Astrocyte (in vitro differentiated cells and primary cell): ENCODE results near the gene INSIG2. TPM values are rescaled to one million over a fixed set of nuclear protein-coding genes. Genes with fewer than 3 reads are reported as not detected.

Source experiments
- DNase-seq: peaks from one replicate; pipeline ENCODE4 v3.0.0-alpha.2; 2010; ENCODE audit warnings: low read depth
- FAIRE-seq: peaks from 2 replicates; lab custom pipeline; 2011; peaks lifted over from hg19 to GRCh38; lab: Jason Lieb, UNC
- H2AFZ ChIP-seq: 2 replicates; pipeline ENCODE4 v1.6.0; 2012; ENCODE audit warnings: low read depth, low read length, inconsistent platforms
- H3K27ac ChIP-seq: 2 replicates; pipeline ENCODE4 v1.5.1; 2011; ENCODE audit warnings: low read depth, low read length, inconsistent platforms
- H3K27me3 ChIP-seq: 2 replicates; pipeline ENCODE4 v1.6.0; 2011; ENCODE audit warnings: low read length, inconsistent platforms; ENCODE audit not compliant: insufficient read depth
- H3K36me3 ChIP-seq: 2 replicates; pipeline ENCODE4 v1.5.1; 2011; ENCODE audit warnings: low read length, inconsistent platforms; ENCODE audit not compliant: insufficient read depth
- H3K4me1 ChIP-seq: 2 replicates; pipeline ENCODE4 v1.5.1; 2011; ENCODE audit warnings: low read length, inconsistent platforms; ENCODE audit not compliant: insufficient read depth
- H3K4me2 ChIP-seq: 2 replicates; pipeline ENCODE4 v1.6.0; 2012; ENCODE audit warnings: low read length, inconsistent platforms
- H3K4me3 ChIP-seq: 2 replicates; pipeline ENCODE4 v1.5.1; 2011; ENCODE audit warnings: low read depth, mild to moderate bottlenecking, low read length, inconsistent platforms; ENCODE audit not compliant: insufficient read depth
- H3K79me2 ChIP-seq: 2 replicates; pipeline ENCODE4 v1.6.0; 2012; ENCODE audit warnings: mild to moderate bottlenecking, low read length, inconsistent platforms; ENCODE audit not compliant: insufficient read depth
- H3K9ac ChIP-seq: 2 replicates; pipeline ENCODE4 v1.6.0; 2012; ENCODE audit warnings: mild to moderate bottlenecking, low read length, inconsistent platforms
- H3K9me3 ChIP-seq: 2 replicates; pipeline ENCODE4 v1.5.1; 2012; ENCODE audit warnings: low read depth, mild to moderate bottlenecking, low read length, inconsistent platforms; ENCODE audit not compliant: insufficient read depth
- H4K20me1 ChIP-seq: 2 replicates; pipeline ENCODE4 v1.6.0; 2012; ENCODE audit warnings: low read length, inconsistent platforms; ENCODE audit not compliant: insufficient read depth
- H3K27ac Mint-ChIP-seq: one replicate; pipeline ENCODE4 v1.8.0; 2021; ENCODE audit warnings: mild to moderate bottlenecking, mixed read lengths; ENCODE audit not compliant: unreplicated experiment
- H3K27me3 Mint-ChIP-seq: one replicate; pipeline ENCODE4 v1.8.0; 2021; ENCODE audit warnings: low read depth, mixed read lengths; ENCODE audit not compliant: unreplicated experiment
- H3K36me3 Mint-ChIP-seq: one replicate; pipeline ENCODE4 v1.8.0; 2021; ENCODE audit warnings: low read depth, mixed read lengths; ENCODE audit not compliant: unreplicated experiment
- H3K4me1 Mint-ChIP-seq: one replicate; pipeline ENCODE4 v1.8.0; 2021; ENCODE audit warnings: low read depth, mixed read lengths; ENCODE audit not compliant: unreplicated experiment
- H3K4me3 Mint-ChIP-seq: one replicate; pipeline ENCODE4 v1.8.0; 2021; ENCODE audit warnings: mild to moderate bottlenecking, moderate library complexity, mixed read lengths; ENCODE audit not compliant: unreplicated experiment
- H3K9me3 Mint-ChIP-seq: one replicate; pipeline ENCODE4 v1.8.0; 2021; ENCODE audit warnings: mild to moderate bottlenecking, mixed read lengths; ENCODE audit not compliant: unreplicated experiment
- CTCF ChIP-seq: IDR thresholded peaks from 2 replicates; pipeline ENCODE4 v1.5.1; 2011; ENCODE audit warnings: low read depth, mild to moderate bottlenecking, inconsistent platforms, low read length, moderate library complexity; ENCODE audit not compliant: insufficient read depth
- EZH2 ChIP-seq: IDR thresholded peaks from 2 replicates; pipeline ENCODE4 v1.6.1; 2012; ENCODE audit warnings: mild to moderate bottlenecking, low read length, inconsistent platforms; ENCODE audit not compliant: insufficient read depth
- total RNA-seq: library from RNA; stranded (reverse); gene quantifications from 2 replicates; pipeline ENCODE4 v1.2.1, GENCODE V29; 2021

The INSIG2 gene
- total RNA-seq, 1 donor from 2014 or later, result 32.2 TPM

GRCh38 chr2:118046634-118047210, 41.5 kb upstream of the INSIG2 start:
- H3K27me3 ChIP-seq, result peaks cover 11% of the 10 kb centered on the region
- Mint-ChIP-seq H3K27ac (no peak overlapping the region), H3K4me3 (no peak overlapping the region), H3K4me1 (peaks cover 32% of the 10 kb centered on the region), H3K36me3 (no peaks in the 10 kb centered on the region), H3K27me3 (peaks cover 10% of the 10 kb centered on the region), H3K9me3 (peaks cover 2% of the 10 kb centered on the region)
- no peaks in the 10 kb centered on the region for H3K36me3 ChIP-seq
- no peak overlapping the region for H3K4me3 ChIP-seq
- no peaks in the 10 kb centered on the region for H3K79me2 ChIP-seq
- DNase-seq (peak; percentile 35), FAIRE-seq (peak; percentile 47)
- no peak overlapping the region for H3K27ac ChIP-seq
- TF ChIP-seq EZH2, result no peak
- peak; percentile 67 for TF ChIP-seq CTCF
- H3K9me3 ChIP-seq, result no peaks in the 10 kb centered on the region
- H3K4me2 ChIP-seq, result peak overlapping the region; percentile 57
- H4K20me1 ChIP-seq, result no peaks in the 10 kb centered on the region
- no peak overlapping the region for H2AFZ ChIP-seq
- no peak overlapping the region for H3K9ac ChIP-seq
- peaks cover 6% of the 10 kb centered on the region for H3K4me1 ChIP-seq

GRCh38 chr2:118047380-118047826, 40.9 kb upstream of the INSIG2 start:
- Histone ChIP-seq H4K20me1 (no peaks in the 10 kb centered on the region), H3K79me2 (no peaks in the 10 kb centered on the region), H3K9me3 (no peaks in the 10 kb centered on the region), H3K27ac (no peak overlapping the region), H3K27me3 (peaks cover 11% of the 10 kb centered on the region), H3K4me2 (peak overlapping the region; percentile 57), H3K9ac (no peak overlapping the region), H3K4me1 (peaks cover 6% of the 10 kb centered on the region), H3K36me3 (no peaks in the 10 kb centered on the region), H2AFZ (no peak overlapping the region), H3K4me3 (no peak overlapping the region)
- H3K27me3 Mint-ChIP-seq, result peaks cover 7% of the 10 kb centered on the region
- DNase-seq (peak; percentile 82), FAIRE-seq (no peak)
- H3K27ac Mint-ChIP-seq, result peak overlapping the region; percentile 22
- no peaks in the 10 kb centered on the region for H3K9me3 Mint-ChIP-seq
- peaks cover 32% of the 10 kb centered on the region for H3K4me1 Mint-ChIP-seq
- H3K36me3 Mint-ChIP-seq, result no peaks in the 10 kb centered on the region
- no peak overlapping the region for H3K4me3 Mint-ChIP-seq
- TF ChIP-seq CTCF (no peak), EZH2 (no peak)

- FAIRE-seq (no peak), DNase-seq (peak; percentile 27)
- Histone ChIP-seq H4K20me1 (no peaks in the 10 kb centered on the region), H3K4me3 (no peak overlapping the region), H3K36me3 (no peaks in the 10 kb centered on the region), H2AFZ (no peak overlapping the region), H3K4me2 (no peak overlapping the region), H3K79me2 (no peaks in the 10 kb centered on the region), H3K4me1 (peaks cover 6% of the 10 kb centered on the region), H3K27ac (no peak overlapping the region), H3K9me3 (no peaks in the 10 kb centered on the region), H3K27me3 (peaks cover 15% of the 10 kb centered on the region), H3K9ac (no peak overlapping the region)
- H3K36me3 Mint-ChIP-seq, result no peaks in the 10 kb centered on the region
- H3K4me3 Mint-ChIP-seq, result no peak overlapping the region
- H3K27ac Mint-ChIP-seq, result no peak overlapping the region
- H3K27me3 Mint-ChIP-seq, result peaks cover 7% of the 10 kb centered on the region
- TF ChIP-seq CTCF (no peak), EZH2 (no peak)
- H3K4me1 Mint-ChIP-seq, result peaks cover 32% of the 10 kb centered on the region
- H3K9me3 Mint-ChIP-seq, result no peaks in the 10 kb centered on the region
Measured at GRCh38 chr2:118048401-118048800, 39.9 kb upstream of the INSIG2 start.
